Measurements from ENCODE around the gene TTF1. TPM values are rescaled to one million over a fixed set of nuclear protein-coding genes. Genes with fewer than 3 reads are reported as not detected.
"Not testable (repeated sequence)": the region's sequence is repeated elsewhere in the genome, so short reads cannot be mapped to it uniquely, and the experiment has no call there.

The TTF1 gene
- total RNA-seq, 1 donor from 2014 or later: 36.2 TPM

- Mint-ChIP-seq H3K4me3 (ENCODE audit: low read depth) (no peak overlapping the region), H3K27me3 (ENCODE audit: low read depth) (peaks cover 33% of the 10 kb centered on the region), H3K27ac (no peak overlapping the region), H3K4me1 (ENCODE audit: low read depth) (peaks cover 37% of the 10 kb centered on the region), H3K9me3 (no peaks in the 10 kb centered on the region), H3K36me3 (ENCODE audit: low read depth) (peaks cover 15% of the 10 kb centered on the region)
- DNase-seq (ENCODE audit: low spot score): no peak
- intact Hi-C loops (cut with micrococcal nuclease): loop anchor here (5.0 kb wide), 1 partner anchor 264 kb away; the partner anchor contains the start of gene GTF3C4
Measured at GRCh38 chr9:132408521-132408920, 1.9 kb upstream of the TTF1 start.

DNA sequence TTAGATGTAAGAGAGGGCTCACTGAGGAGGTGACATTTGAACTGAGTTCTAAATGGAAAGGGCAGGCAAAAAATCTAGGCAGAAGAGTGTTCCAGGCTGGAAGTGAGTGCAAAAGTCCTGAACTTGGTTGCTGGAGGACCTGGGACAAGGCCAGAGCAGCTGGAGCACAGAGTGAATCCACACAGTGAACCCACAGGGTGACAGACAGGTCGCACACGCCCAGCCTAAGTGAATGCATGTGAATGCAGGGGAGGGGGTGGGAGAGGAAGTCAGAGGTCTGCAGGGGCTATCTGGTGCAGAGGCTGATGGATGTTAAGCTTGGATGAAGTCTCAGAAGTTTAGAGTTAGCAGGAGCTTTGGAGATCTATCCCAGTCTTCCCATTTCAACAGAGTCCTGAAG is 556 bp upstream of the TTF1 start:
- H3K4me1 Mint-ChIP-seq (ENCODE audit: low read depth): peaks cover 37% of the 10 kb centered on the region
- H3K9me3 Mint-ChIP-seq: no peaks in the 10 kb centered on the region
- intact Hi-C loops (cut with micrococcal nuclease): loop anchor here (5.0 kb wide), 1 partner anchor 265 kb away; the partner anchor contains the start of gene GTF3C4
- no peak for DNase-seq (ENCODE audit: low spot score)
- H3K27ac Mint-ChIP-seq: peak overlapping the region; percentile 93
- H3K36me3 Mint-ChIP-seq (ENCODE audit: low read depth): peaks cover 27% of the 10 kb centered on the region
- peak overlapping the region; percentile 80 for H3K4me3 Mint-ChIP-seq (ENCODE audit: low read depth)
- peaks cover 24% of the 10 kb centered on the region for H3K27me3 Mint-ChIP-seq (ENCODE audit: low read depth)

DNA sequence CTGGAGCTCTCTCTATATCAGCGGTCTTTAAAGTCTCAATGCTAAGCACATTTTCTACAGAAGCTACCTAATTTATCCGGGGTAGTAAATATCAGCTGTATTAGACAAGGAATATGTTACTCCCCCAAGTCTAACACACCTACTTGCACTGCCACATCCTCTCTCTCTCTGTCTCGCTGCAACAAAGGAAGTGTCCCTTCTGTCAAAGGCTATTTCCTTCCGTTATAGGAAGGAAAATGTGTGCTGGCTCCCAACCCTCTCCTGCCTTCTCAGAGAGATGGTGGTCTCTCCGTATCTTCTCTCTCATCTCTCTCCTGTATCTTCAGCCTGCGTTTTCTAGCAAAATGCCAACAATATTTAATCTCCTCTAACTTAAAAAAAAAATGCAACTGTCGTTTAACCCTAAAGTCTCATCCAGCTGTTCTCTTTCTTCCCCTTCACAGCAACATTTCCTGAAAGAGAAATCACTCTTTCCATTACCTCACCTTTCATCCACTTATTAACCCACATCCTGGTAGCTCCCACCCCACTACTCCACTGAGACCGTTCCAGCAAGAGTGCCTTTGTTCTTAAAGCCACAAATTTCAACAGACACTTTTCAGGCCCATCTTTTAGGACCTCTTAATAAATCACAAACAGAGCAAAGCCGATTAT is 2.3 kb downstream of the TTF1 start:
- H3K27ac Mint-ChIP-seq: peak overlapping the region; percentile 93
- peak overlapping the region; percentile 80 for H3K4me3 Mint-ChIP-seq (ENCODE audit: low read depth)
- peaks cover 28% of the 10 kb centered on the region for H3K4me1 Mint-ChIP-seq (ENCODE audit: low read depth)
- peak; percentile 46 for DNase-seq (ENCODE audit: low spot score)
- intact Hi-C loops (cut with micrococcal nuclease): loop anchor here (2.0 kb wide), 1 partner anchor 54 kb away; no protein-coding TSS in a partner anchor
- H3K9me3 Mint-ChIP-seq: no peaks in the 10 kb centered on the region
- peaks cover 53% of the 10 kb centered on the region for H3K36me3 Mint-ChIP-seq (ENCODE audit: low read depth)
- H3K27me3 Mint-ChIP-seq (ENCODE audit: low read depth): peaks cover 6% of the 10 kb centered on the region

DNA sequence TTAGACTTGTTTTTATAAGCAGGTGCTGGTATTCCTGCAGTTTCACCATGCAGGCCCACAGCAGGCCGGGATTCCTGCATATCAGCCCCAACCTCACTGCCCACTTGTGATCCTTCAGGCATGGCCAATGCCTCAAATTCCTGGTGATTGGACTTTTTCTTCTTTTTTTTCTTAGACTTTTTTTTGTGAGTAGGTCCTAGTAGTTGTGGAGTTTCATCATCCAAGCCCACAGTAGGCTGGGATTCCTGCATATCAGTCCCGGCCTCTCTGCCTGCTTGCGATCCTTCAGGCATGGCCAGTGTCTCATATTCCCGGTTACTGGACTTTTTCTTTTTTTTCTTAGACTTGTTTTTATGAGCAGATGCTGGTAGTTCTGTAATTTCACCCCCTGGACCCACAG is 4.8 kb downstream of the TTF1 start:
- DNase-seq (ENCODE audit: low spot score): no peak
- Mint-ChIP-seq H3K27ac (peak overlapping the region; percentile 21), H3K27me3 (ENCODE audit: low read depth) (peaks cover under 1% of the 10 kb centered on the region), H3K4me3 (ENCODE audit: low read depth) (no peak overlapping the region), H3K36me3 (ENCODE audit: low read depth) (peaks cover 71% of the 10 kb centered on the region), H3K4me1 (ENCODE audit: low read depth) (peaks cover 25% of the 10 kb centered on the region), H3K9me3 (no peaks in the 10 kb centered on the region)
- intact Hi-C loops (cut with micrococcal nuclease): no loop called here

DNA sequence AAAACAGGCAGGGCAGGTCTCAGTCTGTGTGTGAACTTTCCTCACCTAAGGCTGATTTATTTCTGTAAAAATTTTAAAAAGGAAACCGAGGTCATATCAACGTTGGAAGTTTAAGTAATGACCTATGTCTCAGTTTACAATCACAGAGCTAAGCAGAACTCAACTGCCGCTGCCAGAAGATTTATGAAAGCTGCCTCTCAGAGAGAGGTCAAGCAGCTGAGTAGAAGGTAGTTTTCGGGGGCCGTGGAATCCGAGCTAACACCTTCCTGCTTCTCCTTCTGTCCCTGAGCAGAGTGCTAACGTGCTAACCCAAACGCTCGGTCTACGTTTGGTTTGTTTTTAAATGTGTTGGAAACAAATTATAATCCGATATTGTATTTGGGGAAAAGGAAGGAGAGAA is 11.1 kb downstream of the TTF1 start:
- Mint-ChIP-seq H3K4me3 (ENCODE audit: low read depth) (no peak overlapping the region), H3K27ac (no peak overlapping the region), H3K4me1 (ENCODE audit: low read depth) (no peaks in the 10 kb centered on the region), H3K9me3 (no peaks in the 10 kb centered on the region), H3K36me3 (ENCODE audit: low read depth) (peaks cover 73% of the 10 kb centered on the region), H3K27me3 (ENCODE audit: low read depth) (no peaks in the 10 kb centered on the region)
- no peak for DNase-seq (ENCODE audit: low spot score)
- intact Hi-C loops (cut with micrococcal nuclease): no loop called here

GRCh38 chr9:132391449-132391848 is 15.2 kb downstream of the TTF1 start:
- H3K27ac Mint-ChIP-seq: no peak overlapping the region
- no peaks in the 10 kb centered on the region for H3K27me3 Mint-ChIP-seq (ENCODE audit: low read depth)
- H3K9me3 Mint-ChIP-seq: no peaks in the 10 kb centered on the region
- intact Hi-C loops (cut with micrococcal nuclease): no loop called here
- H3K4me3 Mint-ChIP-seq (ENCODE audit: low read depth): no peak overlapping the region
- no peaks in the 10 kb centered on the region for H3K4me1 Mint-ChIP-seq (ENCODE audit: low read depth)
- peaks cover 82% of the 10 kb centered on the region for H3K36me3 Mint-ChIP-seq (ENCODE audit: low read depth)
- no peak for DNase-seq (ENCODE audit: low spot score)

DNA sequence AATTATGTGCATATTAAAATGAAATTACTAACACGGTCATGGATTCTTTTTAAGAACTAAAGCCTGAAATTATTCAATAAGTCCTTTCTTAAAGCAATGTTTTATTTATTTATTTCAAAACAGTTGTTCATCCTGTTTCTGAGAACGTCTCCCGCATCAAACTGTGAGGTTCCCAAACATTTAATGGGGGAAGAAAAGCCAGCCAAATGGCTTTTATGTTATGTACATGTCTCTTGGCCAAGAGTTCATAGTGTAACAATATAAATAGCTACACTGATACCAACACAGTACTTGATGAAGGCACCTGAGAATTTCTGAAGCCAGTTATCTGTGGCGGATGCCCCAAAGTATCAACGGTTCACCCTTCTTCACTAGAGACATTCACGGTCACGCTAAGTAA is 15.7 kb downstream of the TTF1 start:
- peaks cover 82% of the 10 kb centered on the region for H3K36me3 Mint-ChIP-seq (ENCODE audit: low read depth)
- no peaks in the 10 kb centered on the region for H3K9me3 Mint-ChIP-seq
- H3K4me3 Mint-ChIP-seq (ENCODE audit: low read depth): no peak overlapping the region
- no peak overlapping the region for H3K27ac Mint-ChIP-seq
- H3K27me3 Mint-ChIP-seq (ENCODE audit: low read depth): no peaks in the 10 kb centered on the region
- intact Hi-C loops (cut with micrococcal nuclease): no loop called here
- no peak for DNase-seq (ENCODE audit: low spot score)
- no peaks in the 10 kb centered on the region for H3K4me1 Mint-ChIP-seq (ENCODE audit: low read depth)

DNA sequence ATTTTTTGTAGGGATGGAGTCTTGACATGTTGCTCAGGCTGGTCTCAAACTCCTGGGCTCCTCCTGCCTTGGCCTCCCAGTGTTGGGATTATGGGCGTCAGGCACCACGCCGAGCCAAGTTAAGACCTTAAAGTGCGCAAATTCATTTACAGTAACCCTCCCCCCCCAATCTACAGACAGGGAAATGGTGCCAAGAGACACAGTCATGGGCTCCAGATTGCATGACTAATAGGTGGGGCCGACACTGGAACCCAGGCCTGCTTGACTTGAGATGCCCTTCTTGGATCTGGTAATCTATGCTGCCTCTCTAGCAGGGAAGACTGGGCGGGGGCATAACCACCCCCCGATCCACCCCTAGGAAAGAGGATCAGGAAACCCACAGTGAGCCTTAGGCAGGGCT is 19.5 kb downstream of the TTF1 start:
- H3K36me3 Mint-ChIP-seq (ENCODE audit: low read depth): peaks cover 91% of the 10 kb centered on the region
- H3K4me1 Mint-ChIP-seq (ENCODE audit: low read depth): peaks cover 17% of the 10 kb centered on the region
- no peak for DNase-seq (ENCODE audit: low spot score)
- H3K4me3 Mint-ChIP-seq (ENCODE audit: low read depth): no peak overlapping the region
- H3K27ac Mint-ChIP-seq: no peak overlapping the region
- intact Hi-C loops (cut with micrococcal nuclease): no loop called here
- no peaks in the 10 kb centered on the region for H3K9me3 Mint-ChIP-seq
- H3K27me3 Mint-ChIP-seq (ENCODE audit: low read depth): no peaks in the 10 kb centered on the region

DNA sequence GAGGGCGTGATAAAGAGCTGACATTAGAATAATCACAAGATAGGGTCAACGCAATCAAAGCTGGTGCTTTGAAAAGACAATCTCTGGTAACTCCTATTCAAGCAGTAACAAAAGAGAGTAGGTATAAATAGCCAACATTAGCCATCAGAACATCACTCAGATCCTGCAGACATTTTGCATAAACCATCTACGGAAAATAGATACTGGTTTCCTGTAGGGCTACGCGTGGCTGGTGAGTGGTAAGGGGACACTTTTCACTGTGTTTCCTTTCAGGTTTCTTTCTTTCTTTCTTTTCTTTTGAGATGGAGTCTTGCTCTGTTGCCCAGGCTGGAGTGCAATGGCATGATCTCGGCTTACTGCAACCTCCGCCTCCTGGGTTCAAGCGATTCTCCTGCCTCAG is 22.3 kb downstream of the TTF1 start:
- Mint-ChIP-seq H3K9me3 (no peaks in the 10 kb centered on the region), H3K4me1 (ENCODE audit: low read depth) (peaks cover 24% of the 10 kb centered on the region), H3K36me3 (ENCODE audit: low read depth) (peaks cover 78% of the 10 kb centered on the region), H3K27me3 (ENCODE audit: low read depth) (no peaks in the 10 kb centered on the region), H3K27ac (peak overlapping the region; percentile 35), H3K4me3 (ENCODE audit: low read depth) (no peak overlapping the region)
- DNase-seq (ENCODE audit: low spot score): no peak
- intact Hi-C loops (cut with micrococcal nuclease): no loop called here

GRCh38 chr9:132383462-132383883 is 23.2 kb downstream of the TTF1 start:
- Mint-ChIP-seq H3K27me3 (ENCODE audit: low read depth) (no peaks in the 10 kb centered on the region), H3K4me3 (ENCODE audit: low read depth) (no peak overlapping the region), H3K4me1 (ENCODE audit: low read depth) (peaks cover 24% of the 10 kb centered on the region), H3K27ac (no peak overlapping the region), H3K9me3 (no peaks in the 10 kb centered on the region), H3K36me3 (ENCODE audit: low read depth) (peaks cover 69% of the 10 kb centered on the region)
- intact Hi-C loops (cut with micrococcal nuclease): no loop called here
- no peak for DNase-seq (ENCODE audit: low spot score)

DNA sequence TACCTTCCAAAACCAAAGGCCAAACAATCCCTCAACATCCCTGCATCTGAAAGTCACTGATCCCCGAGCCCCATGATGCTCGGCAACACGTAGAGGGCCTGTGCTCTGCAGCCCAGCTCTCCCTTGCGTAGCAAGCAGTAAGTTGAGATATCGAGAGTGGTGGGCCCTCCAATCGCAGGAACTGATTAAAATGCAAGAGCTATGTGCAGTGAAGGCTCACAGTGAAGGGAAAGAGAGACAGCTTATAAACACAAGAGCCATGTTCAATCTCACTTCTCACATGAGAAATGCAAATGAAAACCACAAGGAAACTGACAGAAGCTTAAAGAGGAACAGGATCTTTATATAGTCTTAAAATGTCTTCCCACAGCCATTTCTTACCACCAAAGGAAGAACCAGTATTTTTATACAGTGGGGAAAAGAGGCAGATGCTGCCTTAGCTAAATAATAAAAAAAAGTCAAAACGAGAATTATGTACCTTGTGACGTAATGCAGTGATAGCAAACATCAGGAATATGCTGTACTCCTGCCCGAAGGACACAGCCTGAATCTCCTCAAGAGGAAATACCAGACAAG is 24.6 kb downstream of the TTF1 start:
- Mint-ChIP-seq H3K36me3 (ENCODE audit: low read depth) (peaks cover 57% of the 10 kb centered on the region), H3K4me3 (ENCODE audit: low read depth) (no peak overlapping the region), H3K27me3 (ENCODE audit: low read depth) (no peaks in the 10 kb centered on the region), H3K4me1 (ENCODE audit: low read depth) (peaks cover 24% of the 10 kb centered on the region), H3K9me3 (no peaks in the 10 kb centered on the region), H3K27ac (peak overlapping the region; percentile 36)
- intact Hi-C loops (cut with micrococcal nuclease): no loop called here
- DNase-seq (ENCODE audit: low spot score): no peak

GRCh38 chr9:132378416-132378815 is 28.2 kb downstream of the TTF1 start:
- H3K27ac Mint-ChIP-seq; H3K27me3 Mint-ChIP-seq (ENCODE audit: low read depth); H3K4me3 Mint-ChIP-seq (ENCODE audit: low read depth); DNase-seq (ENCODE audit: low spot score); intact Hi-C loops (cut with micrococcal nuclease); H3K9me3 Mint-ChIP-seq: not testable (repeated sequence)
- H3K36me3 Mint-ChIP-seq (ENCODE audit: low read depth): peaks cover 27% of the 10 kb centered on the region
- peaks cover 15% of the 10 kb centered on the region for H3K4me1 Mint-ChIP-seq (ENCODE audit: low read depth)

DNA sequence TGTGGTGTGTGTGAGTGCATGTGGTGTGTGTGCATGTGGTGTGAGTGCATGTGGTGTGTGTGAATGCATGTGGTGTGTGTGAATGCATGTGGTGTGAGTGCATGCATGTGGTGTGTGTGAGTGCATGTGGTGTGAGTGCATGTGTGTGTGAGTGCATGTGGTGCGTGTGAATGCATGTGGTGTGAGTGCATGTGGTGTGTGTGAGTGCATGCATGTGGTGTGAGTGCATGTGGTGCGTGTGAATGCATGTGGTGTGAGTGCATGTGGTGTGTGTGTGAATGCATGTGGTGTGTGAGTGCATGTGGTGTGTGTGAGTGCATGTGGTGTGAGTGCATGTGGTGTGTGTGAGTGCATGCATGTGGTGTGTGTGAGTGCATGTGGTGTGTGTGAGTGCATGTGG is 28.9 kb downstream of the TTF1 start:
- H3K27me3 Mint-ChIP-seq (ENCODE audit: low read depth); H3K9me3 Mint-ChIP-seq; H3K4me3 Mint-ChIP-seq (ENCODE audit: low read depth); intact Hi-C loops (cut with micrococcal nuclease); DNase-seq (ENCODE audit: low spot score); H3K27ac Mint-ChIP-seq: not testable (repeated sequence)
- Mint-ChIP-seq H3K4me1 (ENCODE audit: low read depth) (peaks cover 14% of the 10 kb centered on the region), H3K36me3 (ENCODE audit: low read depth) (peaks cover 25% of the 10 kb centered on the region)
